Hematopoietic multipotent progenitor cell treated with erythropoietin and hydrocortisone succinate and interleukin-3 and kit ligand, for 8 days (in vitro differentiated cells): ENCODE data around the gene DDX24.

Experiments used
- DNase-seq: peaks from one replicate; pipeline ENCODE4 v3.0.0-alpha.2; 2015

Gene DDX24

DNA sequence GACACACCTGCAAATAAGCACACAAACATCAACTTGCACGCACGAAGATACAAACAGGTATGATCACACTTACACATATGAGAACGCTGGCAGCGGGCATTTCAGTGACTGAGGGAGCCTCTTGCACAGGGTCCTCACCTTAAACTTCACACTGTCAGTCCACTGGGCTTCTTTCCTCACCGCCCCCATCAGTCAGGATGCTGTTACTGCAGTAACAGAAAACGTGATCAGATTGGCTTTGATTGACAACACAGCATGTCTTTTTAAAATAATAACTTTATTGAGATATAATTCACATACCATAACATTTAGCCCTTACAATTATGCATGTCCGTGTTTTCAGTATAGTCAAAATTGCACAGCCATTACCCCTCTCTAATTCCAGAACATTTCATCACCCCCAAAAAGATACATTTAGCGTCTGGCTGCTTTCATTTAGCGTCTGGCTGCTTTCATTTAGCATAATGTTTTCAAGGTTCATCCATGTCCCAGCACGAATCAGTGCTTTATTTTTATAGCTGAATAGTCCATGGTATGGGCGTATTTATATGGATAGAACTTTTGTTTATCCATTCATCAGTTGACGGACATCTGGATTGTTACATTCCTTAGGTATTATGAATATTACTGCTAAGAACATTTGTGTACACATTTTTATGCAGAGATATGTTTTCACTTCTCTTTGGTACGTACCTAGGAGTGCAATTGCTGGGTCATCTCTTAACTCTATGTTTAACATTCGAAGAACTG, 75.5 kb downstream of the DDX24 start:
- DNase-seq: no peak

DNA sequence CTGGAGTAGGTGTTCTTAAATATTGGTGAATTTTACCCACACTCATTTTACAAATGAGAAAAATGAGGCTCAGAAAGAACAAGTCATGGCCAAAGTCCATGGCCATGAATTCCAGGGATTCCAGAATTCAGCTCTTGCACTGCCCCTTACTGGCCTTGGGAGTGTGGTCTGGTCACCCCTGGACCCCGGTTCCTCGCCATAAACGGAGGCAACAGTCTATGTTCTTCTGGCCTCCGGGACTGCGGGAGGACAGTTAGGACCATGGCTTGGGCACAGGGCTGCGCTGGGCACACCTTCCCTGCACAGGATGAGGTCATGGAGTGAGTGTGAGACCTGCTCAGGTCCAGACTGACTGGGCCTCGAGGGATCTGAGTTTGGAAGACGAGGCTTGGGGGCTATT, 77.0 kb downstream of the DDX24 start:
- DNase-seq: no peak

DNA sequence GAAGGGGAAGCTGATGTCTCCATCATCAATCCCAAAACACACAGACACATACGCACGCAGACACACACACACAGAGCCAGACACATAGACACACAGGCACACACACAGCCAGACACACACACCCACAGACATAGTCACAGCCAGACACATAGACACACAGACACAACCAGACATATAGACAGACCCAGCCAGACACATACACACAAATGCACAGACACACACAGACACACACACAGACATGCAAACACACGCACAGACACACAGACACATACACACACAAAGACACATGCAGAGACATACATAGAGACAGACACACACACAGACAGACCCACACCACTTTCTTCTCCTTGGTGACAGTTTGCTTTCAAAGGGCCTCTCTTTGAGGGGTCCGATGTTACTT, 77.6 kb downstream of the DDX24 start:
- DNase-seq: no peak

DNA sequence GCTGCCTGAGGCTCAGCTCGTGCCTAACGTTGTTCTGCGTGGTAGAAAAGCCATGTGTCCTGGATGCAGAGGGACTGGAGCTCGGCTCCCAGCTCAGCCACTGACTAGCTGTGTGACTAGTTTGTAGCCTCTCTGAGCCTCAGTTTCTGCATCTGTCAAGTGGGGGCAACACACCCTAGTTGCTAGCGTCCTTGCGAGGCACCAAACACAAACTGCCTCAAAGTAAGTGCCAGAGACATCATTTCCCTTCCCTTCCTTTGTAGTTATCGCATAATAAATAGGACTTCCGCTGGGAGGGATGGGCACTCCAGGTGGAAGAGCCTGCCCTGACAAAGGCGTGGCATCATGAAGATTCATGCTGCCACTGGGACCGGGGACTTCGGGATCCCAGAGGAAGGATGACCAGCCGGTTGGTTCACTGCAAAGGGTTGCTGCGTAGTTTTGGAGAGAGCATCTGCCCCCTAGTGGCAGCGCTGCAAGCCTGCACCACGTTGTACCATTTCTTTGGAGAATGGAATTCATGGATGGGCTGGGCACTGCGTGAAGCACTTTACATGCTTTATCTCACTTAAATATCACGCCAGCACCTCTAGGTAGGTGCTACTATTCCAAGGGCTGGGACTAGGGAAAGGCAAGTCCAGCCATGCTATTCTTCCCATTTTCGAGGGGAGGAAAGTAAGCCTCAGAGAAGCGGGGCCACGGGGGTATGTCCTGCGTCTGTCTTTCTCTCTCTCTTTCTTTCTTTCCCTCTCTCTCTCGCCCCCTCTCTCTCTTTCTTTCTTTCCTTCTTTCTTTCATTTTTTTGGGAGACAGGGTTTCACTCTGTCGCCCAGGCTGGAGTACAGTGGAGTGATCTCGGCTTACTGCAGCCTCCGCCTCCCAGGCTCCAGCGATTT, 79.3 kb downstream of the DDX24 start:
- DNase-seq: peak; percentile 37

DNA sequence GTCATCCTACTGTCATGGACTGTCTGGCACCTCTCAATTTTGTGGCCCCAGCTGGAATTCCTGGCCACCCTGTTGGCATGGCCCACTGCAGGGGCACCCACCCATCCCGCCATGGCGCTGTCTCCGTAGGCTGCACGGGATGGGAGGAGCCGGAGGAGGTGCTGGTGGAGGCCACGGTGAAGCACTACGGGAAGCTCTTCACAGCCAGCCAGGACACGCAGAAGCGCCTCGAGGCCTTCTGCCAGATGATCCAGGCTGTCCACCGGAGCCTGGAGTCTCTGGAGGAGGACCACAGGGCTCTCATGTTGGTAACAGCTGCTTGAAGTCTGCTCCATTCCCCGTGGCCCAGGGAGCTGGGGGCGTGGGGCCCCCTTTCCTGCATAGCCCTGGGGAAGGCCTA, 80.0 kb downstream of the DDX24 start:
- no peak for DNase-seq

DNA sequence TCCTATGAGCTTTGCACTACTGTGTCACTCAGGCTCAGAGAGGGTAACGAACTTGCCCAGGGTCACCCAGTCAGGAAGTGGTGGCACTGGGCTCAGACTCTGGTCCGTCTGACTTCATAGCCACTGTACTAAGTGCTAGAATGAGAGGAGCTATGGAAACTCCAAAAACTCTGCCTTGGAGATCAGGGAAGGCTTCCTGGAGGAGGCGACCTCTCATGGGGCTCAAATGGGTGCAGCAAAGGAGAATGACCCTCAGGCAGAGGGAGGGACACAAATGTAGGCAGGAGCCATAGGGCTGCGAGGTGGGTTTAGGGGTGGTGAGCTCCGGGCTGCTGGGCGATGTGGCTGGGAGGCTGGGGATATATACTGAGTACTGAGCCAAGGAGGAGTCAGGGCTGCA, 80.7 kb downstream of the DDX24 start:
- DNase-seq: no peak

DNA sequence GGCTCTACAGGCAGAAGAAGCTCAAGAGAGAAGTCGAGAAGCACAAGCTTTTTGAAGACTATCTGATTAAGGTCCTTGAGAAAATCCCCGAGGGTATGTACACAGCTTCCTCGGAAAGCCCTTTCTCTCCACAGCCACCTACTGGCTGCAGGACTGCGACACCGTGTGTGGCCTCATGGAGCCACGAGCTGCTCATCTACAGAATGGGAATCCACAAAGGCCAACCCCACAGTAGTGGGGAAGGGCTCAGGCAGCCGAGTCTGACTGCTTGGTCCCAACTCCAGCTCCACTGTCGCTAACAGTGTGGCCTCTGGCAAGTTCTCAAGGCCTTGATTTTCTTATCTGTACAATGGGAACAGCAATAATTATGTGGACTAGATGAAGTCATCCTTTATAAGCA, 81.4 kb downstream of the DDX24 start:
- DNase-seq: no peak

DNA sequence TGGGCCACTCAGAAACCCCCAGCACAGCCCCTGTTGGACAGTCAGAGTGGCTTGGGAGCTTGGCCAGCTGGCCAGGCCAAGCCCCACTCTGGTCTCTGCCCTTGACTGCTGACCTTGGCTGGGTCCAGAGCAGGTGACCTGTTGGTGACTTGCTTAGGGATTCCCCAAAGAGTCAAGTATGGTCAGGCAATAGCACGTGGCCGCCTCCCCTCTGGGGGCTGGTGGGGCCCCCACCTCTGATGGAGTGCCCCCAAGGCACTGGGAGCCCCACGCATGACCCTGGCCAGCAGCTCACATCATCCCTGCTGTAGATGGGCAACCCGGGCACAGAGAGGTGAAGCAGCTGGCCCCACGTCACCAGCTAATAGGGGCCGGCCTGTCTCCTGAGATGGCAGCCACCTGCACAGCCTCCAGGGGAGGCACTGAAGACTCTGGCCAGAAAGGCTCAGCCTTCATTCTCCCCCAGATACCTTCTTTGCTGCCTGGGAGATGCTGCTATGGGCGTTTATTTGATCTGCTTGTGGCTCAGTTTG, 82.1 kb downstream of the DDX24 start:
- DNase-seq: no peak
